ENCODE results near the gene SSBP2.

DNA sequence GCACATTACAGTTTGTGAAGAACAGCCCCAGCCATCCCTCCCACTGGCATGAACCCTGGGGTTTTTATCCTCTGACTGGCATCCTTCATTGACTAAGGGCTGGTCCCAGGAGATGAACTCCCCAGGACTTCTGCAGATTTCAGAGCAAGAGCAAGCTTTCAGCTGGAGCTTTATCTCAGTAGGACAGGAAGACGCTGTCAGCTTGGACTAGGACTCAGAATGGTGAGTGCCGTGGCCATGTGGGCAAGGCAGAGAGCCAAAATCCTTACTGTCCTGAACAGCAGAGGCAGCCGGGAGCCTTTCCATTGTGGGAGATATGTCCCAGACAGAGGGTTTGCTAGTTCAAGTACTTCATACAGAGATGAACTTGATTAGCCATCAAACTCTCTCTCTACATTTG is 353.7 kb downstream of the SSBP2 start:
- TF ChIP-seq, protein P1, sequence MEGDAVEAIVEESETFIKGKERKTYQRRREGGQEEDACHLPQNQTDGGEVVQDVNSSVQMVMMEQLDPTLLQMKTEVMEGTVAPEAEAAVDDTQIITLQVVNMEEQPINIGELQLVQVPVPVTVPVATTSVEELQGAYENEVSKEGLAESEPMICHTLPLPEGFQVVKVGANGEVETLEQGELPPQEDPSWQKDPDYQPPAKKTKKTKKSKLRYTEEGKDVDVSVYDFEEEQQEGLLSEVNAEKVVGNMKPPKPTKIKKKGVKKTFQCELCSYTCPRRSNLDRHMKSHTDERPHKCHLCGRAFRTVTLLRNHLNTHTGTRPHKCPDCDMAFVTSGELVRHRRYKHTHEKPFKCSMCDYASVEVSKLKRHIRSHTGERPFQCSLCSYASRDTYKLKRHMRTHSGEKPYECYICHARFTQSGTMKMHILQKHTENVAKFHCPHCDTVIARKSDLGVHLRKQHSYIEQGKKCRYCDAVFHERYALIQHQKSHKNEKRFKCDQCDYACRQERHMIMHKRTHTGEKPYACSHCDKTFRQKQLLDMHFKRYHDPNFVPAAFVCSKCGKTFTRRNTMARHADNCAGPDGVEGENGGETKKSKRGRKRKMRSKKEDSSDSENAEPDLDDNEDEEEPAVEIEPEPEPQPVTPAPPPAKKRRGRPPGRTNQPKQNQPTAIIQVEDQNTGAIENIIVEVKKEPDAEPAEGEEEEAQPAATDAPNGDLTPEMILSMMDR (IDR thresholded peaks at IDR 0.05) = no peak
- no peak for TF ChIP-seq POLR2A (IDR thresholded peaks at IDR 0.05)

Data from esophagus squamous epithelium (tissue), 4 donors.